ENCODE measurements around the gene EMX1.
"Not testable (repeated sequence)": the region's sequence is repeated elsewhere in the genome, so short reads cannot be mapped to it uniquely, and the experiment has no call there.

The EMX1 gene

DNA sequence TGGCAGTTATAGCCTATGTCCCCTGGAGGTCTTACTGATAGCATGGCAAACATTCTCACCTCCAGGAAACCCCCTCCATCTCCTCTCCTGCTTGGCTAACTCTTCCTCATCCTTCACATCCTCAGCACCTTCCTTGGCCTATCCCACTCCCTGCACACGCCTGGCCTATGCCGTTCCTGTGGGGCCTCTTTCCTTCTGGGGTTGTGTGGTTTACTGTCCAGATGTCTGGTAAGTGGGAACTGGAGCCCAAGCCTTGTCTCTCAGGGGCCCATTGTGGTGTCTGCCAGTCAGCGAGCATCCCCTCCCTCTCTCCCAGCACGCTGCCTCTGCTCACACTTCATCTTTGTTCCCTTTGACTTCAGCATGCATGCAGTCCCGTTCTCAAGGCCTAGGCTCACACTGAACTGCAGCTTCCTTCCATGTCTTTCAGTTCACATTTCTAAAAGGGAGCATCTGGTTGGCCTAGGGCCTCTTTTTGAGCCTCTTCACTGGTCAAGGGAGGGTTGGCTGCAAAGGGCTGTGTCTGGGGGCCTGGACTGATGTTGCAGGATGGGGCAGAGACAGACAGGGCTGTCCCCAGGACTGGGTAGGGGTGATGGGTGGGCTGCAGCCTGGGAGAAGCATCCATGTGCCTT lies 17.0 kb upstream of the EMX1 start:
- no peak for DNase-seq (ENCODE audit: low spot score)

DNA sequence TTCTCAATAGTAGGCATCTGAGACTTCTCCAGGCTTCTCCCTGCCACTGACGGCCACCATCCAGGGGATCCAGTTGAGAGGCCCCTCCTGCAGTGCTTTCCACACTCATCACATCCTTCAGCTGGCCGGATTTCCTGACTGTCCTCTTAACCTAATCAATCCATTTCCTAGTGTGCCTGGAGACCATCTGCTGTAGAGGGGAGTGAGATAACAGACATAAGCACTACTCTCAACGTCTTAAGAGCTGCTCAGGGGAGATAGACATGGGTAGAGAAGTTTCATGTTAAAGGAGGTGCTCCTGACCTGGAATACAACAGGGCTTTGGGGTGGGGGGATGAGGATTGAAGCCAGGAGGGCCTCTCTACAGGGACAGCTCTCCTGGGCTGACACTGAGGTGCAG lies 15.9 kb upstream of the EMX1 start:
- no peak for DNase-seq (ENCODE audit: low spot score)

- DNase-seq (ENCODE audit: low spot score): not testable (repeated sequence)
Observed at GRCh38 chr2:72907369-72907768, 9.9 kb upstream of the EMX1 start.

DNA sequence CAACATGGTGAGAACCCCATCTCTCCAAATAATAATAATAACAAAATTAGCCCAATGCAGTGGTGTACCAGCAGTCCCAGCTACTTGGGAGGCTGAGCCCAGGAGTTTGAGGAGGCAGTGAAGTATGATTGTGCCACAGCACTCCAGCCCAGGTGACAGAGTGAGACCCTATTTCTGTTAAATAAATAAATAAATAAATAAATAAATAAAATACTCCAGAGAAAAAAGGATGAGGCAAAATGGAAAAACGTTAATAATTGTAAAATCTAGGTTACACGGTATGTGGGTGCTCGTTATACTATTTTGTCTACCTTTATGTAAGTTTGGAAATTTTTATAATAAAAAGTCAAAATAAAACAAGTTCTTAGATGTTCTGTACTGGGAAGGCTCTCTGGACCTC lies 8.6 kb upstream of the EMX1 start:
- no peak for DNase-seq (ENCODE audit: low spot score)

- DNase-seq (ENCODE audit: low spot score): no peak
Observed at GRCh38 chr2:72911256-72911655, 6.1 kb upstream of the EMX1 start.

DNA sequence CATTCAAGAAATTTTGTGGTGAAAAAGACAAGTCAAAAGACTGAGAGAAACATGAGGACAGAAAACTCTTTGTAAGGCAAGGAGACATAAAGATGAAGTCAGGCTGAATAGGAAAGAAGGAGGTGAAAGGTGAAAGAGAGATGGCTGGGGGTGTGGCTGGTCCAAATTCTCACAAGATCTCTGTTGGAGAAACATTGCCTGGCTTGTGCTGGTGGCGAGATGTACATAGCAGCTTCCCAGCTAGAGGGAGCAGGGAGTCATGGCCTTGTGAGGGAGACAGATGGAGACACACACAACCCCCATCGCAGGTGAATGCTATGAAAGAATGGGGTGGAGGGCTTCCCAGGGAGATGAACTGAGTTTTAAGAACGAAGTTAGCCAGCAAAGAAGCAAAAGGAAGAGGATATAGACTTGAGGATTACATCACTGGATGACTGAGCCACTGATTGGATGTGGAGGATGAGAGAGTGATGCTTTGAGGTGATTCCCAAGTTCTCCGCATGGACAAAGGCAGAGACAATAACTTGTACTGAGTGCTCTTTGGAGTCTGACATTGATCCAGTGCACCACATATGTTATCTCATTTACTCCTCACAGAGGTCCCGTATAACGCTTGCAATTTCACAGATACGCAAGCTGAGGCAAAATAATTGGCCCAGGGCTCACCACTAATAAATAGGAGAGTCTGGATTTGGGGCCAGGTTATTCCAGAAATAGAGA lies 3.7 kb upstream of the EMX1 start:
- DNase-seq (ENCODE audit: low spot score): no peak

GRCh38 chr2:72914206-72914559 lies 3.1 kb upstream of the EMX1 start:
- no peak for DNase-seq (ENCODE audit: low spot score)

DNA sequence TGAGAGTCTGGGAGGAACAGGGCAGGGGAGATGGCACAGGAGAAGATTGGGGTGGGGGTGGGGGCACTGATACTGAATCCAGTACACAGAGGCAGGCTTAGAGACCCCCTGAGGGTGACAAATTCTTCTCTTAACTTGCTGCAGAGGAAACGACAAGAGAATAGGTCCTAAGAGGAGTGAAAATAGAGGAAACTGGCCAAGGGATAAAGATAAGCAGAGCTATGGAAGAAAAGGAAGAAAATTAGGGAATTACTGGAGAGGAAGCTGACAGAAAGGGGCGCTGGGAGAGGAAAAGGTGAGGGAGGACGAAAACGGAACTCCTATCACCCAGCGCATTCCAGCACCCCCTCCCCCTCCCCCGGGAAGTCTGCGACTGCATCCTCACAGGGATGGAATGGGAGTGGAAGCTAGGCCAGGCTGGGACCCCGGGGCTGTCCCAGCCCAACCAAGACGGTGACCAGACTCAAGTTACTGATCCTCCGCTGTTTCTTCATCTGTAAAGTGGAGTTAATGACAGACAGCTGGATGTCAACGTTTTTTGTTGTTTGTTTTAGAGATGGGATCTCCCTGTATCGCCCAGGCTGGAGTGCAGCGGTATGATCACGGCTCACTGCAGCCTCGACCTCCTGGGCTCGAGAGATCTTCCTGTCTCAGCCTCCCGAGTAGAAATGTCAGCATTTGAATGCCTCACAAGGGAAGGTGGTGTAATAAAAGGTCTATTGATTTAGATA lies 2.6 kb upstream of the EMX1 start:
- DNase-seq (ENCODE audit: low spot score): no peak

- DNase-seq (ENCODE audit: low spot score): no peak
Observed at GRCh38 chr2:72915320-72915906, 1.9 kb upstream of the EMX1 start.

DNA sequence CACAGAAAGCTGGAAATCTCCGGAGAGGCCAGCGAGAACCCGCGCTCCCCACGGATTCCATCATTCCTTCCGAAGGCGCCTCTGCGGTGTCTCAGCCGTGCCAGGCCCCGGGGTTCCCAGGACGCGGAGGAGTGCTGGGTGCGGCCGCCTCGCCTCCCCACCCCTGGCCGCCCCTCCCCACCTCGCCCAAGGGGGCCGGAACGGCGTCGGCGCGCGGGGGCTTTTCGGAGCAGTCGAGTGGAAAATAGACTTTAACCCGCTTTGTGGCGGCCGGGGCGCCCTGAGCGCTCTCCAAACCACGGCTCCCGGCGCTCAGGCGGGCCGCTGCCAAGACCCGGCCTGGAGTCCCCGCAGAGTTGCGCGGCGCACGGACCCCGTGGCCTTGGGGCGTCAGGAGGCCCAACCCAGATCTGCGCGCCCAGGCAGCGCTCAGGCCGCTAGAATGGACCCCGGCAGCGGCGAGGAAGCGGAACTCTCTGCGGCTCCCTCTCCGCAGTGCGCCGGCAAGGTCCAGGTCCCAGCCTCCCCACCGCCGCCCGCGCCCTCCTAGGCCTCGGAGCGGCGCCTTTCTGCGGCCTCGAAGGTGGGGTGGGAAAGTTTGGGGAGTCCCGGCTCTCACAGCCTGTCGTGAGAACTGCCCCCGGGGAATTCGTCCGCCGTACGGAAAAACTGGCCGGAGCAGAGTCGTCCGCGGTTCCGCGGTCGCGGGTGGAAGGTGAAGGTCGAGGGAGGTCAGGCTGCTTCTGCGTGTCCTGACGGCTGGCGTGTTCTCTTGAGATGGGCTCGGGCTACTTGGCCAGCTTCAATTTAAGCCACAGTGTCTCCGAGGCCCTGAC lies 1.2 kb upstream of the EMX1 start:
- peak; percentile 78 for DNase-seq (ENCODE audit: low spot score)

DNA sequence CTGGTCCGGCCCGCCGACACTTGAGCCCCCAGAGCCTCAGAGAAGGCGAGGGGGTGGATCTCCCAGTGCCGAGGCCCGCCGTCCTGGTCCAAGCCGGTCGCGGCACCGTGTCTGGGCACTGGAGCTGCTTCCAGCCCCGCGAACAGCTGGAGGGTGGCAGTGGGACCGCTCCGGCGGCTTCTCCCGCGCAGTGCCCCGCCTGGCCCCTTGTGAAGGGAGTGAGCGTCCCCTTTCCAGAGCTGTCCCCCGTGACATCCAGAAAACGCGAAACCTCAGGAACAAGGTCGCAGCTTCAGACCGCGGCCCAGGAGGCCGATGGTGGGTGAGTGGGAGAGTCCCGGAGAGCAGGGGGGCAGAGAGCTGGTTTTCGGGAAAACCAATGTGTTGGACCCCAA lies 579 bp upstream of the EMX1 start:
- DNase-seq (ENCODE audit: low spot score): no peak

DNA sequence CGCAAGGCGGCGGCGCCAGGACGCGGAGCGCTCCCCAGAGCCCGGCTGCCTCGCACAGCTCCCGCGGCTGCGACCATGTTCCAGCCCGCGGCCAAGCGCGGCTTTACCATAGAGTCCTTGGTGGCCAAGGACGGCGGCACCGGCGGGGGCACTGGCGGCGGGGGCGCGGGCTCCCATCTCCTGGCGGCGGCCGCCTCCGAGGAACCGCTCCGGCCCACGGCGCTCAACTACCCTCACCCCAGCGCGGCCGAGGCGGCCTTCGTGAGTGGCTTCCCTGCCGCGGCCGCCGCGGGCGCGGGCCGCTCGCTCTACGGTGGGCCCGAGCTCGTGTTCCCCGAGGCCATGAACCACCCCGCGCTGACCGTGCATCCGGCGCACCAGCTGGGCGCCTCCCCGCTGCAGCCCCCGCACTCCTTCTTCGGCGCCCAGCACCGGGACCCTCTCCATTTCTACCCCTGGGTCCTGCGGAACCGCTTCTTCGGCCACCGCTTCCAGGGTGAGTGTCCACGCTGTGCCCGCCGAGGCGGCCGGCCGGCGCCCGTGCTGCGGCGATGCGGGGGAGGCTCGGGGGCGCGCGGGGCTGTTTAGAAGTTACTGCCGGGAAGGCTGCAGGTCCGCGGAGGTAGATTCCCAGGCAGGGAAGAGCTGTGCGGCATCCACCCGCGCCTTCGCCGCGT lies 696 bp downstream of the EMX1 start:
- no peak for DNase-seq (ENCODE audit: low spot score)

DNA sequence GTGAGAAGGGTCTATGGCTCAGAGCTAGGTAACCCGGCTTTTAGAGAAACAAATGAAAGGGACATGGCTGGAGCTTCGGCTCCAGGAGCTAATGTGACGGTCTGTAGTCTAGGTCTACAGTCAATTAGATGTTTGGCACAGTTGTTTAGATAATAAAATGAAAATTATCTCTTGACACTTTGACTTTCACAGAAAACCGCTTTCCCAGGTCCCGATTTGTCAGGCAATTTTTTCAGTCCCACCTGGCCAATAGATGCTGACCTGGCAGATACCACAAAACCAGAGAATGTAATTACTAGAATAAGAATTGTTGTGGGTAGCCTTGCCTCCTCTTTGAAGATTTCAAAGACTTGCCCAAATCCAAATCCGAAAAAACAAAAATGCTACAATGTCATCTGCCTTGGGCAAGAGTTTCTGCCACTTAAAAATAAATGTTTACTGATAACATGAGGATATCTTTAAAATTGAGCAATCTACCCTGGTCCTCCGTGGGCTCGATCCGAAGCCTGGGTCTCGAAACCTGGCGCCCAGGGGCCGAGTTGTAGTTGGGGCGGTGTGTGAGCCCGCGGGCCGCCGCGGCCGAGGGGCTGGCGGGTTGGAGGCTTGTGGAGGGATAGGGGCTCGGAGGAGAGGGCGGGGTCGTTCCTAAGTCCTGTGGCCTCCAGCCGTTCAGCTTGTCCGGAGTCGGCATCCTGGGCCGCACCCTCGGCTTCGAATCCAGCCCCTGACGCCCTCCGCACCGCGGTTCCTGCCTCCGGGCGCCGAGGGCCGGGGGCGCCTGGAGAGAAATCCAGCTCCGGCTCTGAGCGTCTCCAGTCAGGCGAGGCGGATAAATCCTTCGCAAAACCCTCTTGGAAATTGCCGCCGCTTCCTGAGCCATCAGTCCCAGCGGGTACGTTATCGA lies 2.3 kb downstream of the EMX1 start:
- no peak for DNase-seq (ENCODE audit: low spot score)

DNA sequence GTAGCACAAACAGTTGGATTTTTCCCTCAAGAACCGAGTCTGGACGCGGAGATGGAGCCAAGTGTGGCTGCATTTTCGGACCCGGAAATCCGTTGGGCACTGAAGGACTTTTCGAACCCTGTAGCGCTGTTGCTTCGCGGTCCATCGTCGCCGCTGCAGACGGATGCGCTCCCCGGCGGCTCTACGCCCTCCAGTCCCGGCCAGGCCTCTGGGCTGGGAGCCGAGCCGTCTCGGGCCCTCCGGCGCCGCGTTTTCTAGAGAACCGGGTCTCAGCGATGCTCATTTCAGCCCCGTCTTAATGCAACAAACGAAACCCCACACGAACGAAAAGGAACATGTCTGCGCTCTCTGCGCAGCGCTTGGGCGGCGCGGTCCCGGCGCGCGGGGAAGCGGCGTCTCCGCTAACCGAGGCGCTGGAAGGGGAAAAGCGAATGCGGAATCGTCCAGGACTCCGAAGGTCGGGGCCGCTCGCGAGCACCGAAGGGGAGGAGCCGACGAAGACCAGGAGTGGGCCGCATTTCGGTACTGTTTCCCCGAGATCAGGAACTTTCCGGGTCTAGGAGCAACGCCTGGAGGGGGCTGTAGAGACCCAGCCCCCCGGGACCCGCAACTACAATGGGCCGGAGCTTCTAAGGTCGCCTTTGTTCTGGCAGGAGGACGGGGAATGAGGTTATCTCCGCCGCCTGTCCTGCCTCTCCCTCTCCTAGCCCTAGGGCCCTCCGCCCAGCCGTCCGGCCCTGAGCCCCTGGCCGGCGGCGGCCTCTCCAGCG lies 3.2 kb downstream of the EMX1 start:
- peak; percentile 75 for DNase-seq (ENCODE audit: low spot score)

DNA sequence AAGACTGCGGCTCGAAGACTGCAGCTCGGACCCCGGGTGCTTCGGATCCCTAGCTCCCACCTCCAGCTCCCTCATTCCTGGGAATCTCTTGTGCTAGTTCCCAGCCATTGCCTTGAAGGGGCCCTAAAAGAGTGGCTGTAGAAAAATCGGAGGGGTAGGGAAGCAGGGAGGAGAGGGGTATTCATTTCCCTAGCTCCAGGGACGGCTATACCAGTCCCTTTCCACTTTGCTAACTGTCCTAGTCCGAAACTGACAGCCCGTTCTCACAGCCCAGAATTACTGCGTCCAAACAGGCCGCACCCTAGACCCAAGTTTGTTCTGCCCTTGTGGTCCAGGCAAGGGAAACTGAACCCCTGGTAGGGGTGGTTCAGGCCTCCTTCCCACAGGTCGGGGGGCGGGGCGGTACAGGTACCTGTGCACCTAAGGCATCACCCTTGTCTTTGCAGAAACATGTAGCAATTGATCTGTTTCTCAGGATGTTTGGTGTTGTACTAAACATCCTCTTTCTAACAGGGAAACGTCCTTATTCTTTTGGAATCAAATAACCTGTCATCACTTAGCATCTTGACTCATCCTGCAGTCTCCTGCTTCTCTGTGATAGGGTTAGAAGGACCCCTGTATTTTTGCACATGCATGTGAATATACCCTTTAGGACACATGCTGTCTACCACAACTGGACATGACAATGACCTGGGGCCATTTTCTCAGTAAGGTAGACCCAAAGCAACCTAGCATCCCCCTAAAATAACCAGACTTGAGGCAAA lies 4.0 kb downstream of the EMX1 start:
- no peak for DNase-seq (ENCODE audit: low spot score)

DNA sequence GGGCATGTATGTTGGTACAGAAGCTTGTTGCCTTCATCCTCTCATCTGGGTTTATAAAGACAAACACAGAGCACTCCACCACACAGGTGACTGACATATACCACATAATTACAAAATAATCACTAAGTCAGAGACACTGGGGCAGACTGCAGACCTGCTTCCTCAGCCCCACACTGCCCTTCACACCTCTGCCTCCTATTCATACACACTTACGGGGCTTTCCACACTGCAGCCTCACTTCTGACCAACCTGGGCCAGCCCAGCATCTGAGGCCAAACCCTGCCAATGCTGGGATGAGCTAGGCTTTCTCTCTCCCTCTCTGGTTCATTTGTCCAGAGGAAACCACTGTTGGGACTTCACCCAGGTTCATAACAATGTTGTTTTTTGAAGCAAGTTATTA lies 4.5 kb downstream of the EMX1 start:
- no peak for DNase-seq (ENCODE audit: low spot score)

DNA sequence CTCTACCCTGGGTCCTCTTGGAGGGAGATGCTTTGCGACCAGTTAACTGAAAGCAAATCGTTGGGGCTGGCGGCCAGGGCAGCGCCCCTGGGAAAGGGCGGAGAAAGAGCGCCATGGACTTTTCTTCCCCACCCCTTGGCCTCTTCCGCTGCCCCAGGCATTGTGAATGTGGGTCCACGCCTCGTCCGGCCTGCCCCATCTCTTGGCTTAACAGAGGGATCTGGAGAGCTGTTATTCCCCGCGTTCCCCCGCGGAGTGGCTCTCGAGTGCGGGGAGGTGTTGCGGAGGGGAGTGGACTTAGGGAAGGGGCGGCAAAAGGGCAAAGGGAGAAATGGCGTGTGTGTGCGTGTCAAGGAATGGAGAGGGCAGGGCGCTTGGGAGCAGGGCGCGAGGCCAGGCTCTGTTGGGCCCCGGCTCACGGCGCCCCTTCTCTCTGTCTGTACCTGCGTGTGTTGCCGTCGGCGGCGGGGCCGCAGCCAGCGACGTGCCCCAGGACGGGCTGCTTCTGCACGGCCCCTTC lies 6.6 kb downstream of the EMX1 start:
- no peak for DNase-seq (ENCODE audit: low spot score)

DNA sequence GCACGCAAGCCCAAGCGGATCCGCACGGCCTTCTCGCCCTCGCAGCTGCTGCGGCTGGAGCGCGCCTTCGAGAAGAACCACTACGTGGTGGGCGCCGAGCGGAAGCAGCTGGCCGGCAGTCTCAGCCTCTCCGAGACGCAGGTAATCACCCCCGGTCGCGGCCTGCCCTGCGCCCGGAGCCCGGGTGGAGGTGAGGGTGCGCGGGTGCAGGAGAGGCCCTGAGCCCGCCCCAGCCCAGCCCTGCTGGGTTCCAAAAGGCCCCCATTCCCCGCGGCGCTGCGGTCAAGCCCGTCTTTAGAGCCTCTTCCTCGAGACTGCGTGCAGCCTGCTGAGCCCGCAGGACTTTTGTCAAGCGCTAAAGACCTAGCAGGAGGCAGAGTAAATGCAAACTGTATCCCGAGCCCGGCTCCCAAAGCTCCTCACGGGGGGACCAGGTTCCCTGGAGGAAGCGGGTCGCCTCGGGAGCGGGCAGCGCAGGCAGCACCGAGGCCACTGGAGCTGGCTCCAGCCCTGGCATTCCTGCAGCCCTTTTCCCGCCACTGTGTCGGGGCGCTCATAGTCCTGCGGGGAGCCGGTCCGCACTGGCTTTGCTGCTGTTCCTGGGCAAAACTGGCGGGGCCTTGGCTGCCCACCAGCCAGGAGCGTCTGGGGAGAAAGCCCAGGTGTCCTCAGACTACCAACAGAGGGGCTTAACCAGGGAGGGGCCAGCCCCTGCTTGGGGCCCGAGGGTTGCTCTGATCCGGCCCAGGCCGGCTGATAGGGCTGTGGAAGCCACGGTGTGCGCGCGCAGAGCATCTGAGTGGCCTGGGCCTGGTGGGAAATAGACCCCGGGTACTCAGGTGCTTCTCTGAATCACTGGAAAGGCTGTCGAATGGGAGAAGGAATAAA lies 7.3 kb downstream of the EMX1 start:
- peak; percentile 35 for DNase-seq (ENCODE audit: low spot score)
